ENCODE measurements around the gene VPS33B. TPM values are rescaled to one million over a fixed set of nuclear protein-coding genes. Genes with fewer than 3 reads are reported as not detected.

The VPS33B gene
- total RNA-seq, 1 experiment from 2014 or later, result 12.3 TPM

DNA sequence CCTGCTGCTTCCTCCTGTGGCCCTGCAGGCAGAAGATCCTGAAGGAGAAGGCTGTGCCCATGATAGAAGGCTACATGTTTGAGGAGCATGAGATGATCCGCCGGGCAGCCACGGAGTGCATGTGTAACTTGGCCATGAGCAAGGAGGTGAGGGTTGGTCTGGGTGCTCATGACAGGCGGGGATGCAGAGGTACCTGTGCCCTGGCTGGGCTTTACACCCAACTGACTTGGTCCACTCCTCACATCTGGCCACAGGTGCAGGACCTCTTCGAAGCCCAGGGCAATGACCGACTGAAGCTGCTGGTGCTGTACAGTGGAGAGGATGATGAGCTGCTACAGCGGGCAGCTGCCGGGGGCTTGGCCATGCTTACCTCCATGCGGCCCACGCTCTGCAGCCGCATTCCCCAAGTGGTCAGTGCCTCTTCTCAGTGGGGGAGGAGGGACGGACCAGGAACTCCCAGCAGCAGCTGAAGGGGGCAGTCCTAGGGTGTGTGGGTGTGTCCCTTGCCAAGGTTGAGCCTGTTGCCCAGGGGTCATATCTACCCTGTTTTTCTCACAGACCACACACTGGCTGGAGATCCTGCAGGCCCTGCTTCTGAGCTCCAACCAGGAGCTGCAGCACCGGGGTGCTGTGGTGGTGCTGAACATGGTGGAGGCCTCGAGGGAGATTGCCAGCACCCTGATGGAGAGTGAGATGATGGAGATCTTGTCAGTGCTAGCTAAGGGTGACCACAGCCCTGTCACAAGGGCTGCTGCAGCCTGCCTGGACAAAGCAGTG, 69.3 kb downstream of the VPS33B start:
- no peak for DNase-seq (ENCODE audit: low read depth)

DNA sequence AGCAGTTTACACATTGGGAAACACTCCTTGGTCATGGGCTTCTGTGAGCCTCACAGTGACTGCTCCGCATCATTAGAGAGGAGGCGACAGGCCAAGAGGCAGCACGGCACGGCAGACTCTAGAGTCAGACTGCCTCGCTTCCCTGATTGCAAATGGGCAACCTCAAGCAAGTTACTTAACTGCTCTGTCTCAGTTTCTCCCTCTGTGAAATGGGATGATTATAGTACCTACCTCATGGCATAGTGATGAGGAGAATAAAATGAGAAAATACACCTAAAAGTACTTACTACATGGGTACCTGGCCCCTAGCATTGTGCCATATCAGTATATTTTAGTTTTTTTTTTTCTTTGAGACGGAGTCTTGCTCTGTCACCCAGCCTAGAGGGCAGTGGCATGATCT, 71.7 kb downstream of the VPS33B start:
- DNase-seq (ENCODE audit: low read depth), result no peak

DNA sequence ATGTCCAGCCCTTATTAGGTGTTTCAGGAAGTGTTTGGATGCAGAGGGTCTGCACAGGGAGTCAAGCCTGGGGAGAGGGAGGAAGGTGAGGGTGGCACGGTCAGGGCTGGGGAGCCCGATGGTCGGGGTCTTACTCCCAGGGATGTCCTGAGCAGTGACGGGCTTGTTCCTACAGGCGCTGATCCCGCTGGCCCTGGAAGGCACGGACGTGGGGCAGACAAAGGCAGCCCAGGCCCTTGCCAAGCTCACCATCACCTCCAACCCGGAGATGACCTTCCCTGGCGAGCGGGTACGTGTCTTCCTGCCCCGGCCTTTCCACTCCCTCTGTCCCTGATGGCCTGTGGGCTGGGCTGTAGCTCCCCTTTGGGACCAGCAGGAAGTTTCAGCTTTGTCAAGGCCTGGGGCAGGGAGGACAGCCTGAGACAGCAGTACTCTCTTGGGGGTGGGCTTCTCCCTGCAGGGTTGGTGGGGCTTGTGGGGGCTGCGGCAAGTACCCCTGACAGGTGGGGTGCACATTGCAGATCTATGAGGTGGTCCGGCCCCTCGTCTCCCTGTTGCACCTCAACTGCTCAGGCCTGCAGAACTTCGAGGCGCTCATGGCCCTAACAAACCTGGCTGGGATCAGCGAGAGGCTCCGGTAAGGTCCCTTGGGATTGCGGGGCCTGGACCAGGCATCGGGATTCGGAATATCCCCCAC, 72.3 kb downstream of the VPS33B start:
- no peak for DNase-seq (ENCODE audit: low read depth)

Other genes starting within 250 kb of the VPS33B start
- gene FURIN, start 154.0 kb downstream of the VPS33B start, total RNA-seq (2014; rRNA removed; shearing (Covaris generic)), result 20.4 and 32.5 TPM in 2 replicates
- 3.5 and 4.7 TPM in 2 replicates for gene FES, start 138.1 kb downstream of the VPS33B start, total RNA-seq (2014; rRNA removed; shearing (Covaris generic))
- 6.5 and 7.1 TPM in 2 replicates for gene MAN2A2, start 119.3 kb downstream of the VPS33B start, total RNA-seq (2014; rRNA removed; shearing (Covaris generic))
- 18.9 and 26.4 TPM in 2 replicates for gene HDDC3, start 90.0 kb downstream of the VPS33B start, total RNA-seq (2014; rRNA removed; shearing (Covaris generic))
- gene UNC45A, start 87.3 kb downstream of the VPS33B start, total RNA-seq (2014; rRNA removed; shearing (Covaris generic)), result 67.2 and 74.3 TPM in 2 replicates
- gene RCCD1, start 67.7 kb downstream of the VPS33B start, total RNA-seq (2014; rRNA removed; shearing (Covaris generic)), result 26.8 and 29.9 TPM in 2 replicates
- 494 and 538 TPM in 2 replicates for gene PRC1, start 28.1 kb downstream of the VPS33B start, total RNA-seq (2014; rRNA removed; shearing (Covaris generic))
- not detected in 2 replicates for gene SV2B, start 77.7 kb upstream of the VPS33B start, total RNA-seq (2014; rRNA removed; shearing (Covaris generic))